ENCODE data around the gene CTNND2.

DNA sequence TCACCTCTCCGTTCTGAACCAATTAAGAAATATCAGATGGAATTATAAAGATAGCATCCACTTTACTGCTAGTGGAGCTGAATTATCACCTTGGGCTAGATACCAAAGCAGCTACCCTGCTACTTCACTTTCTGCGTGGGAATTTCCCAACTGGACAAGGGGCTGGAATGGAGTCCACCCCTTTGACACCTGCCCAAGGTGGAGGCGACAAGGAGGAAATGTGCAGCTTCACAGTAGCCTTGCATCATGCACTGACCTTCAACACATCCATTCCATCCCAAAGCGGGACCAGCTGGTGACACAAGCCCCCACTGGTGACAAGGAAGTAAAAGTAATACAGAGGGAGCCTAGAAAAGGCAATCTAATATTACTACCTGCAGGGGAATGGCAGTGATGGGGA is 30.7 kb downstream of the CTNND2 start:
- TF ChIP-seq, protein P1, sequence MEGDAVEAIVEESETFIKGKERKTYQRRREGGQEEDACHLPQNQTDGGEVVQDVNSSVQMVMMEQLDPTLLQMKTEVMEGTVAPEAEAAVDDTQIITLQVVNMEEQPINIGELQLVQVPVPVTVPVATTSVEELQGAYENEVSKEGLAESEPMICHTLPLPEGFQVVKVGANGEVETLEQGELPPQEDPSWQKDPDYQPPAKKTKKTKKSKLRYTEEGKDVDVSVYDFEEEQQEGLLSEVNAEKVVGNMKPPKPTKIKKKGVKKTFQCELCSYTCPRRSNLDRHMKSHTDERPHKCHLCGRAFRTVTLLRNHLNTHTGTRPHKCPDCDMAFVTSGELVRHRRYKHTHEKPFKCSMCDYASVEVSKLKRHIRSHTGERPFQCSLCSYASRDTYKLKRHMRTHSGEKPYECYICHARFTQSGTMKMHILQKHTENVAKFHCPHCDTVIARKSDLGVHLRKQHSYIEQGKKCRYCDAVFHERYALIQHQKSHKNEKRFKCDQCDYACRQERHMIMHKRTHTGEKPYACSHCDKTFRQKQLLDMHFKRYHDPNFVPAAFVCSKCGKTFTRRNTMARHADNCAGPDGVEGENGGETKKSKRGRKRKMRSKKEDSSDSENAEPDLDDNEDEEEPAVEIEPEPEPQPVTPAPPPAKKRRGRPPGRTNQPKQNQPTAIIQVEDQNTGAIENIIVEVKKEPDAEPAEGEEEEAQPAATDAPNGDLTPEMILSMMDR (IDR thresholded peaks at IDR 0.05), result no peak
- TF ChIP-seq EZH2 (IDR thresholded peaks at IDR 0.05; ENCODE audit: borderline replicate concordance, insufficient read depth, low read depth, low read length, poor library complexity, severe bottlenecking), result no peak
